Brain microvascular endothelial cell (primary cell): ENCODE data around the gene MUC7.

ENCODE experiments used
- DNase-seq: peaks from one replicate; pipeline ENCODE4 v3.0.0-alpha.2; 2020
- H3K27ac ChIP-seq: fragments of 250-450 bp; sonication (Bioruptor Pico); 2 replicates; pipeline ENCODE4 v1.5.1; 2020; ENCODE audit warnings: mild to moderate bottlenecking, moderate library complexity
- H3K27me3 ChIP-seq: fragments of 250-450 bp; sonication (Bioruptor Pico); replicated peaks from 2 replicates; pipeline ENCODE4 v1.5.1; 2020; ENCODE audit warnings: mild to moderate bottlenecking
- H3K36me3 ChIP-seq: fragments of 250-450 bp; sonication (Bioruptor Pico); replicated peaks from 2 replicates; pipeline ENCODE4 v1.5.1; 2020; ENCODE audit warnings: mild to moderate bottlenecking
- H3K4me3 ChIP-seq: 2 replicates; pipeline ENCODE4 v1.5.1; 2011; ENCODE audit warnings: low read depth, mild to moderate bottlenecking, control low read depth, low read length, moderate library complexity
- CTCF ChIP-seq: IDR thresholded peaks from 2 replicates; pipeline ENCODE4 v1.5.1; 2011; ENCODE audit warnings: low read depth, mild to moderate bottlenecking, moderate library complexity, low read length, control low read depth, inconsistent platforms; ENCODE audit errors: missing control alignments
- in situ Hi-C: cut with HindIII; loops from 2 replicates; pipeline ENCODE4 v1.10.0; 2017; ENCODE audit warnings: low sequenced_read_pairs, low pct_ligation_motif_present

MUC7 gene

GRCh38 chr4:70471897-70472296, at the start of gene MUC7:
MUC7 (plus strand) TSS chr4:70472197; CDS start chr4:70474022, 1,825 bp downstream.
- in situ Hi-C loops = no loop called here
- Histone ChIP-seq H3K27ac (no peak within 1 kb of the TSS), H3K27me3 (no peaks in the 10 kb centered on the region), H3K36me3 (no peaks in the 10 kb centered on the region), H3K4me3 (no peak within 1 kb of the TSS)
- TF ChIP-seq CTCF = no peak
- DNase-seq = no peak

- in situ Hi-C loops = no loop called here
Observed at GRCh38 chr4:70425306-70425705, 46.7 kb upstream of the MUC7 start.

GRCh38 chr4:70426789-70427188, 45.2 kb upstream of the MUC7 start:
- H3K27ac ChIP-seq = no peak overlapping the region
- no peak for TF ChIP-seq CTCF
- in situ Hi-C loops = no loop called here
- H3K4me3 ChIP-seq = no peak overlapping the region
- no peaks in the 10 kb centered on the region for H3K36me3 ChIP-seq
- H3K27me3 ChIP-seq = no peaks in the 10 kb centered on the region
- DNase-seq = no peak

More at GRCh38 chr4:70425306-70425705, 46.7 kb upstream of the MUC7 start:
- H3K36me3 ChIP-seq = no peaks in the 10 kb centered on the region
- no peak overlapping the region for H3K4me3 ChIP-seq
- no peak for DNase-seq
- no peak overlapping the region for H3K27ac ChIP-seq
- TF ChIP-seq CTCF = no peak
- no peaks in the 10 kb centered on the region for H3K27me3 ChIP-seq

- no peak for TF ChIP-seq CTCF
- in situ Hi-C loops = no loop called here
- Histone ChIP-seq H3K27me3 (no peaks in the 10 kb centered on the region), H3K4me3 (no peak overlapping the region), H3K36me3 (no peaks in the 10 kb centered on the region), H3K27ac (no peak overlapping the region)
- DNase-seq = no peak
Observed at GRCh38 chr4:70437197-70437596, 34.8 kb upstream of the MUC7 start.

- no peaks in the 10 kb centered on the region for H3K36me3 ChIP-seq
- no peak for DNase-seq
- in situ Hi-C loops = no loop called here
- H3K4me3 ChIP-seq = no peak overlapping the region
- H3K27ac ChIP-seq = no peak overlapping the region
- no peaks in the 10 kb centered on the region for H3K27me3 ChIP-seq
- no peak for TF ChIP-seq CTCF
Observed at GRCh38 chr4:70442474-70442873, 29.5 kb upstream of the MUC7 start.

- no peak for DNase-seq
- Histone ChIP-seq H3K27me3 (no peaks in the 10 kb centered on the region), H3K4me3 (no peak overlapping the region), H3K36me3 (no peaks in the 10 kb centered on the region), H3K27ac (no peak overlapping the region)
- TF ChIP-seq CTCF = no peak
- in situ Hi-C loops = no loop called here
Observed at GRCh38 chr4:70443329-70443728, 28.7 kb upstream of the MUC7 start.
